Measurements from ENCODE around the gene RNU7-1. TPM values are rescaled to one million over a fixed set of nuclear protein-coding genes. Genes with fewer than 3 reads are reported as not detected.

The RNU7-1 gene
- total and polyA plus RNA-seq, 10 of the 15 experiments (the other 5 are each of a cell fraction or from before 2014, with no cell fraction given) = not detected

DNA sequence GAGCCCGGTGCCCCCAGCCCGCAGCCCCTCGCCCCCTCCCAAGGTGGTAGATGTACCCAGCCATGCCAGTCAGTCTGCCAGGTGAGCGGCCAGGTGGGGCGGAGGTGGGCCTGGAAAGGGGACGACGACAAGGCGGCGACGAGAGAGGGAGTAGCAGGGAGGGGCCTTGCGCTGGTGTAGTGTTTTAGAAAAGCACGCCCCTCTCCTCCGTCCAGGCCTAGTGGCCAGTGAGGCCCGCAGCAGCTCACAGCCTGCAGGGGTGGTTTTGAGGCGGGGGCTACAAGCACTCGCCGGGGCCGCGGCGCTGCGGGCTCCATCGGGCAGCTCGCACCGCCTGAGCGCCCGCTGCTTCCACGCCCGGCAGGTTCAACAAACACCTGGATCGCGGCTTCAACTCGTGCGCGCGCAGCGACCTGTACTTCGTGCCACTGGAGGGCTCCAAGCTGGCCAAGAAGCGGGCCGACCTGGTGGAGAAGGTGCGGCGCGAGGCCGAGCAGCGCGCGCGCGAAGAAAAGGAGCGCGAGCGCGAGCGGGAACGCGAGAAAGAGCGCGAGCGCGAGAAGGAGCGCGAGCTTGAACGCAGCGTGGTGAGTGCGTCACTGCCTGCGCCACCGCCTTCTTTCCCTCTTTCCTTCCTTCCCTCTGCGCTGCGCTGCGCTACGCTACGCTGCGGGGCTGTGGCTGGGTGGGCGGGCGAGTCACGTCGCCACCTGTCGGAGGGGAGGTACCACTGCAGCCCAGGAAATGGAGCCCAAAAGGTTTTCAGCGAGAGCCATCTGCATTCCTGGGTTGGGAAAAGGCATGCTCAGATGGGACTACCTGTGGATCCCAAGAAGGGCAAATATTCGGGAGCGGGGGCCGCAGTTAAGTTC, 5.9 kb upstream of the RNU7-1 start (continued):
- TF ChIP-seq, protein P1, sequence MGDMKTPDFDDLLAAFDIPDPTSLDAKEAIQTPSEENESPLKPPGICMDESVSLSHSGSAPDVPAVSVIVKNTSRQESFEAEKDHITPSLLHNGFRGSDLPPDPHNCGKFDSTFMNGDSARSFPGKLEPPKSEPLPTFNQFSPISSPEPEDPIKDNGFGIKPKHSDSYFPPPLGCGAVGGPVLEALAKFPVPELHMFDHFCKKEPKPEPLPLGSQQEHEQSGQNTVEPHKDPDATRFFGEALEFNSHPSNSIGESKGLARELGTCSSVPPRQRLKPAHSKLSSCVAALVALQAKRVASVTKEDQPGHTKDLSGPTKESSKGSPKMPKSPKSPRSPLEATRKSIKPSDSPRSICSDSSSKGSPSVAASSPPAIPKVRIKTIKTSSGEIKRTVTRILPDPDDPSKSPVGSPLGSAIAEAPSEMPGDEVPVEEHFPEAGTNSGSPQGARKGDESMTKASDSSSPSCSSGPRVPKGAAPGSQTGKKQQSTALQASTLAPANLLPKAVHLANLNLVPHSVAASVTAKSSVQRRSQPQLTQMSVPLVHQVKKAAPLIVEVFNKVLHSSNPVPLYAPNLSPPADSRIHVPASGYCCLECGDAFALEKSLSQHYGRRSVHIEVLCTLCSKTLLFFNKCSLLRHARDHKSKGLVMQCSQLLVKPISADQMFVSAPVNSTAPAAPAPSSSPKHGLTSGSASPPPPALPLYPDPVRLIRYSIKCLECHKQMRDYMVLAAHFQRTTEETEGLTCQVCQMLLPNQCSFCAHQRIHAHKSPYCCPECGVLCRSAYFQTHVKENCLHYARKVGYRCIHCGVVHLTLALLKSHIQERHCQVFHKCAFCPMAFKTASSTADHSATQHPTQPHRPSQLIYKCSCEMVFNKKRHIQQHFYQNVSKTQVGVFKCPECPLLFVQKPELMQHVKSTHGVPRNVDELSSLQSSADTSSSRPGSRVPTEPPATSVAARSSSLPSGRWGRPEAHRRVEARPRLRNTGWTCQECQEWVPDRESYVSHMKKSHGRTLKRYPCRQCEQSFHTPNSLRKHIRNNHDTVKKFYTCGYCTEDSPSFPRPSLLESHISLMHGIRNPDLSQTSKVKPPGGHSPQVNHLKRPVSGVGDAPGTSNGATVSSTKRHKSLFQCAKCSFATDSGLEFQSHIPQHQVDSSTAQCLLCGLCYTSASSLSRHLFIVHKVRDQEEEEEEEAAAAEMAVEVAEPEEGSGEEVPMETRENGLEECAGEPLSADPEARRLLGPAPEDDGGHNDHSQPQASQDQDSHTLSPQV (IDR thresholded peaks at IDR 0.05) = no peak
- no peak for TF ChIP-seq FOXK2 (IDR thresholded peaks at IDR 0.05)
- TF ChIP-seq ATF7 (IDR thresholded peaks at IDR 0.05; ENCODE audit: low read depth) = peak; percentile 32; the same call in 1 of the 2 replicates
- TF ChIP-seq USF1 (IDR thresholded peaks at IDR 0.05; ENCODE audit: borderline replicate concordance, extremely low read length, insufficient read depth, low read depth, low read length) = no peak
- peak; percentile 35 for TF ChIP-seq RAD21 (IDR thresholded peaks at IDR 0.05; ENCODE audit: insufficient read depth, low read depth, low read length)
- TF ChIP-seq, protein P2, sequence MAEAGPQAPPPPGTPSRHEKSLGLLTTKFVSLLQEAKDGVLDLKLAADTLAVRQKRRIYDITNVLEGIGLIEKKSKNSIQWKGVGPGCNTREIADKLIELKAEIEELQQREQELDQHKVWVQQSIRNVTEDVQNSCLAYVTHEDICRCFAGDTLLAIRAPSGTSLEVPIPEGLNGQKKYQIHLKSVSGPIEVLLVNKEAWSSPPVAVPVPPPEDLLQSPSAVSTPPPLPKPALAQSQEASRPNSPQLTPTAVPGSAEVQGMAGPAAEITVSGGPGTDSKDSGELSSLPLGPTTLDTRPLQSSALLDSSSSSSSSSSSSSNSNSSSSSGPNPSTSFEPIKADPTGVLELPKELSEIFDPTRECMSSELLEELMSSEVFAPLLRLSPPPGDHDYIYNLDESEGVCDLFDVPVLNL (IDR thresholded peaks at IDR 0.05; ENCODE audit: low read depth, low read length) = peak; percentile 72; the same call in 1 of the 2 replicates
- TF ChIP-seq MEF2A (IDR thresholded peaks at IDR 0.05; ENCODE audit: insufficient read depth, low read depth, low read length) = peak; percentile 64; the same call in 1 of the 2 replicates
- TF ChIP-seq EGR1 (IDR thresholded peaks at IDR 0.05; ENCODE audit: borderline replicate concordance in 1 of 2, low read depth in 2 of 2, low read length in 2 of 2) = peak; percentile 72 to 94
- no peak for TF ChIP-seq E2F8 (IDR thresholded peaks at IDR 0.05; ENCODE audit: low read depth, partially characterized antibody)
- TF ChIP-seq RAD51 (IDR thresholded peaks at IDR 0.05) = no peak
- peak; percentile 71 for TF ChIP-seq HCFC1 (IDR thresholded peaks at IDR 0.05; ENCODE audit: low read length)
- peak; percentile 96; the same call in 1 of the 2 replicates for TF ChIP-seq RB1 (IDR thresholded peaks at IDR 0.05; ENCODE audit: borderline replicate concordance)
- 0 out of 2 replicates have a peak, but pooled peaks have one; percentile 40 for TF ChIP-seq TBL1XR1 (IDR thresholded peaks at IDR 0.05; ENCODE audit: low read depth, low read length)
- TF ChIP-seq E4F1 (IDR thresholded peaks at IDR 0.05; ENCODE audit: borderline replicate concordance, partially characterized antibody) = no peak

Data from GM12878 (cell line).